A549 (cell line): ENCODE measurements around the gene RHOXF2. TPM values are rescaled to one million over a fixed set of nuclear protein-coding genes. Genes with fewer than 3 reads are reported as not detected.
A peak's percentile ranks its signal among the peaks of the same experiment; 100 is the strongest.

Source experiments
- ATAC-seq, 2 experiments: fragments of 200-7000 bp in 1 of 2; fragments of >200 bp in 1 of 2; cut with Nextera tagmentation in 1 of 2; cut with Tn5 transposase in 1 of 2; 3 replicates each; pipeline versions ENCODE4 v1.8.0 to v1.9.1; 2018 to 2020; ENCODE audit warnings: mild to moderate bottlenecking in 1 of 2, moderate library complexity in 1 of 2
- CTCF ChIA-PET: fragments of 300-600 bp; sonication (Branson Sonifier 250); formaldehyde crosslinking; extraction: SDS; loops from one replicate; lab custom pipeline; 2021; ENCODE audit warnings: antibody characterized with exemption, inconsistent platforms; lab: Yijun Ruan, JAX
- POLR2A ChIA-PET: fragments of 350-600 bp; formaldehyde crosslinking; extraction: SDS; loops from one replicate; lab custom pipeline; 2021; ENCODE audit warnings: antibody characterized with exemption, inconsistent platforms; lab: Yijun Ruan, JAX
- DNase-seq, 2 experiments: peaks; one replicate each; pipeline versions ENCODE4 v3.0.0 to v3.0.0-alpha.2; 2011 to 2016; ENCODE audit warnings: low read depth in 1 of 2, low spot score in 1 of 2
- FAIRE-seq: peaks from 2 replicates; lab custom pipeline; 2011; peaks lifted over from hg19 to GRCh38; lab: Jason Lieb, UNC
- H3K27ac ChIP-seq, 2 experiments: fragments of >200 bp; sonication (Bioruptor Twin); formaldehyde crosslinking; 3 replicates each; pipeline ENCODE4 v1.5.1; 2016 to 2017
- H3K4me1 ChIP-seq: fragments of >200 bp; sonication (Bioruptor Twin); formaldehyde crosslinking; 3 replicates; pipeline ENCODE4 v1.6.1; 2016
- H3K4me2 ChIP-seq: fragments of >200 bp; sonication (Bioruptor Twin); formaldehyde crosslinking; 3 replicates; pipeline ENCODE4 v1.6.1; 2016
- H3K4me3 ChIP-seq: fragments of >200 bp; sonication (Bioruptor Twin); formaldehyde crosslinking; 3 replicates; pipeline ENCODE4 v1.5.1; 2016
- H3K9me3 ChIP-seq: fragments of >200 bp; sonication (Bioruptor Twin); formaldehyde crosslinking; 3 replicates; pipeline ENCODE4 v1.6.1; 2016
- BHLHE40 ChIP-seq: IDR thresholded peaks from 2 replicates; pipeline ENCODE4 v1.6.1; 2012; ENCODE audit warnings: low read depth, low read length, inconsistent platforms
- CEBPB ChIP-seq, 2 experiments: fragments of >200 bp in 1 of 2; sonication (Bioruptor Twin) in 1 of 2; formaldehyde crosslinking in 1 of 2; IDR thresholded peaks; 2 replicates each; pipeline ENCODE4 v1.6.1; 2012 to 2016
- EHMT2 ChIP-seq: fragments of 200-600 bp; sonication (generic); IDR thresholded peaks from 2 replicates; pipeline ENCODE4 v1.6.1; 2016; ENCODE audit warnings: antibody characterized with exemption, low read depth, mild to moderate bottlenecking, moderate library complexity
- EP300 ChIP-seq, 2 experiments: fragments of >200 bp; sonication (Bioruptor Twin); formaldehyde crosslinking; IDR thresholded peaks; 2 replicates in 1 of 2; 3 replicates in 1 of 2; pipeline ENCODE4 v1.6.1; 2016 to 2017
- FOSL2 ChIP-seq, 2 experiments: fragments of 450-650 bp in 1 of 2; fragments of >200 bp in 1 of 2; sonication (Bioruptor Twin) in 1 of 2; formaldehyde crosslinking; IDR thresholded peaks; 2 replicates each; pipeline versions ENCODE4 v1.5.0 to v1.6.1; 2016 to 2020; ENCODE audit warnings: mild to moderate bottlenecking in 1 of 2, moderate library complexity in 1 of 2
- HOXB5 ChIP-seq: fragments of 250-450 bp; sonication (Bioruptor Pico); IDR thresholded peaks from 2 replicates; pipeline ENCODE4 v1.5.0; 2020; ENCODE audit warnings: mild to moderate bottlenecking, moderate library complexity
- KDM1A ChIP-seq: fragments of 200-600 bp; sonication (generic); IDR thresholded peaks from 2 replicates; pipeline ENCODE4 v1.6.1; 2016; ENCODE audit warnings: low read depth, mild to moderate bottlenecking
- KDM5A ChIP-seq: fragments of 200-600 bp; sonication (generic); IDR thresholded peaks from 2 replicates; pipeline ENCODE4 v1.6.1; 2016; ENCODE audit warnings: antibody characterized with exemption, mild to moderate bottlenecking
- MYC ChIP-seq: IDR thresholded peaks from 2 replicates; pipeline ENCODE4 v1.6.1; 2012; ENCODE audit warnings: mild to moderate bottlenecking, inconsistent platforms, low read length, improper control_type of control experiment, borderline replicate concordance
- NFE2L2 ChIP-seq: fragments of 150-350 bp; conservative IDR thresholded peaks from 2 replicates; pipeline ENCODE4 v1.6.1; 2014; ENCODE audit warnings: low read length
- POLR2AphosphoS2 ChIP-seq: conservative IDR thresholded peaks from 2 replicates; pipeline ENCODE4 v1.6.1; 2012; ENCODE audit warnings: low read length, improper control_type of control experiment, inconsistent platforms
- RAD21 ChIP-seq, 2 experiments: fragments of >200 bp in 1 of 2; sonication (Bioruptor Twin) in 1 of 2; formaldehyde crosslinking in 1 of 2; IDR thresholded peaks in 1 of 2; conservative IDR thresholded peaks in 1 of 2; 2 replicates in 1 of 2; 3 replicates in 1 of 2; pipeline ENCODE4 v1.6.1; 2012 to 2018; ENCODE audit warnings: inconsistent platforms in 1 of 2
- REST ChIP-seq: fragments of 200-600 bp; sonication (generic); IDR thresholded peaks from 2 replicates; pipeline ENCODE4 v1.6.1; 2016; ENCODE audit warnings: antibody characterized with exemption, mild to moderate bottlenecking, moderate library complexity
- RFX5 ChIP-seq: fragments of 450-650 bp; IDR thresholded peaks from 2 replicates; pipeline ENCODE4 v1.7.1; 2014; ENCODE audit warnings: antibody characterized with exemption, mild to moderate bottlenecking, moderate library complexity
- SMC3 ChIP-seq: fragments of >200 bp; sonication (Bioruptor Twin); formaldehyde crosslinking; IDR thresholded peaks from 3 replicates; pipeline ENCODE4 v1.6.1; 2018; ENCODE audit warnings: inconsistent platforms
- ZSCAN20 ChIP-seq: fragments of 250-450 bp; sonication (Bioruptor Pico); IDR thresholded peaks from 2 replicates; pipeline ENCODE4 v1.8.0; 2022; ENCODE audit warnings: mild to moderate bottlenecking, moderate library complexity
- WGBS: methylation state at CpG from one replicate; pipeline ENCODE4 v1.1.6; 2017; ENCODE audit errors: missing lambda C conversion rate; 5-methylcytosine and 5-hydroxymethylcytosine counted together
- polyA plus RNA-seq, 4 experiments: library from polyadenylated mRNA; depleted of rRNA in 3 of 4; stranded (reverse); fragments of >200 nt; fragmentation: RNase III in 1 of 4; extraction: RNeasy Plus Mini Kit Qiagen cat#74134 plus additional on column Dnase treatment in 1 of 4; gene quantifications; 2 replicates in 3 of 4; 3 replicates in 1 of 4; pipeline ENCODE4 v1.2.3, GENCODE V29; 2011 to 2017
- TF ChIP-seq, protein P1 (sequence below): fragments of 450-650 bp; IDR thresholded peaks from 2 replicates; pipeline ENCODE4 v1.6.1; 2014; ENCODE audit warnings: antibody characterized with exemption
- TF ChIP-seq, protein P2 (sequence below): fragments of 150-350 bp; IDR thresholded peaks from 2 replicates; pipeline ENCODE4 v1.6.1; 2014; ENCODE audit warnings: low read depth, mild to moderate bottlenecking, low read length
- TF ChIP-seq, protein P3 (sequence below): fragments of >200 bp; sonication (Bioruptor Twin); formaldehyde crosslinking; IDR thresholded peaks from 3 replicates; pipeline ENCODE4 v1.5.1; 2016

The RHOXF2 gene
- polyA plus RNA-seq, 2 of the 4 experiments (the other 2 are of a cell fraction), result not detected

GRCh38 chrX:120205816-120206753 lies 47.7 kb downstream of the RHOXF2 start:
- H3K9me3 ChIP-seq, result no peaks in the 10 kb centered on the region
- CTCF ChIA-PET, result interaction anchor here (0.6 to 3.5 kb wide), 3 partner anchors 7 to 1880 kb away, joined by 3 to 20 read pairs (median 4); no protein-coding TSS in a partner anchor
- no peaks in the 10 kb centered on the region for H3K4me1 ChIP-seq
- POLR2A ChIA-PET, result no interaction called here
- DNase-seq (no peak), ATAC-seq (no peak), FAIRE-seq (peak; percentile 43)
- H3K4me2 ChIP-seq, result no peak overlapping the region
- H3K4me3 ChIP-seq, result no peak overlapping the region
- 67% methylated on average over 10 of the region's 12 CpGs for WGBS
- TF ChIP-seq NFE2L2 (no peak), HOXB5 (CRISPR knock-in tag) (no peak), EHMT2 (no peak), MYC (no peak), KDM5A (no peak), EP300 (IDR thresholded peaks at IDR 0.05) (no peak), KDM1A (no peak), POLR2AphosphoS2 (no peak)
- H3K27ac ChIP-seq, result no peak overlapping the region

GRCh38 chrX:120207009-120207605 lies 48.7 kb downstream of the RHOXF2 start:
- Histone ChIP-seq H3K9me3 (no peaks in the 10 kb centered on the region), H3K27ac (no peak overlapping the region), H3K4me2 (no peak overlapping the region), H3K4me1 (no peaks in the 10 kb centered on the region), H3K4me3 (no peak overlapping the region)
- ChIA-PET POLR2A (no interaction called here), CTCF (interaction anchor here (1.0 kb wide), 1 partner anchor 69 kb away, joined by 3 read pairs; no protein-coding TSS in a partner anchor)
- DNase-seq (peak in 1 of 2 experiments; percentile 4), FAIRE-seq (no peak), ATAC-seq (no peak)
- 60% methylated on average over 5 of the region's 8 CpGs for WGBS
- no peak for TF ChIP-seq ZSCAN20 (CRISPR knock-in tag)
- TF ChIP-seq RFX5, result no peak
- no peak for TF ChIP-seq CEBPB (IDR thresholded peaks at IDR 0.05)
- TF ChIP-seq, protein P1, sequence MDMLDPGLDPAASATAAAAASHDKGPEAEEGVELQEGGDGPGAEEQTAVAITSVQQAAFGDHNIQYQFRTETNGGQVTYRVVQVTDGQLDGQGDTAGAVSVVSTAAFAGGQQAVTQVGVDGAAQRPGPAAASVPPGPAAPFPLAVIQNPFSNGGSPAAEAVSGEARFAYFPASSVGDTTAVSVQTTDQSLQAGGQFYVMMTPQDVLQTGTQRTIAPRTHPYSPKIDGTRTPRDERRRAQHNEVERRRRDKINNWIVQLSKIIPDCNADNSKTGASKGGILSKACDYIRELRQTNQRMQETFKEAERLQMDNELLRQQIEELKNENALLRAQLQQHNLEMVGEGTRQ, result no peak
- no peak for TF ChIP-seq FOSL2 (IDR thresholded peaks at IDR 0.05)
- TF ChIP-seq FOSL2 (CRISPR knock-in tag; IDR thresholded peaks at IDR 0.05), result no peak

GRCh38 chrX:120213438-120214265 lies 55.2 kb downstream of the RHOXF2 start:
- ATAC-seq (peak; percentile 94 to 97), DNase-seq (peak; percentile 55 to 57), FAIRE-seq (peak; percentile 96)
- ChIA-PET POLR2A (no interaction called here), CTCF (interaction anchor here (0.8 to 3.0 kb wide), 20 partner anchors 9 to 252 kb away, joined by 3 to 21 read pairs (median 4); partner anchors contain the start of gene ZBTB33)
- H3K27ac ChIP-seq, result no peak overlapping the region
- 14% methylated on average over 6 of the region's 8 CpGs for WGBS
- H3K9me3 ChIP-seq, result no peaks in the 10 kb centered on the region
- TF ChIP-seq, protein P2, sequence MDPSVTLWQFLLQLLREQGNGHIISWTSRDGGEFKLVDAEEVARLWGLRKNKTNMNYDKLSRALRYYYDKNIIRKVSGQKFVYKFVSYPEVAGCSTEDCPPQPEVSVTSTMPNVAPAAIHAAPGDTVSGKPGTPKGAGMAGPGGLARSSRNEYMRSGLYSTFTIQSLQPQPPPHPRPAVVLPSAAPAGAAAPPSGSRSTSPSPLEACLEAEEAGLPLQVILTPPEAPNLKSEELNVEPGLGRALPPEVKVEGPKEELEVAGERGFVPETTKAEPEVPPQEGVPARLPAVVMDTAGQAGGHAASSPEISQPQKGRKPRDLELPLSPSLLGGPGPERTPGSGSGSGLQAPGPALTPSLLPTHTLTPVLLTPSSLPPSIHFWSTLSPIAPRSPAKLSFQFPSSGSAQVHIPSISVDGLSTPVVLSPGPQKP, result no peak
- TF ChIP-seq, protein P1, result no peak
- TF ChIP-seq SMC3 (0 out of 3 replicates have a peak, but pooled peaks have one; percentile 36), BHLHE40 (no peak), REST (peak; percentile 41; the same call in 1 of the 2 replicates), RAD21 (conservative IDR thresholded peaks at IDR 0.05 in 1 of 2, IDR thresholded peaks at IDR 0.05 in 1 of 2) (peak; percentile 54 to 59)
- TF ChIP-seq, protein P3, sequence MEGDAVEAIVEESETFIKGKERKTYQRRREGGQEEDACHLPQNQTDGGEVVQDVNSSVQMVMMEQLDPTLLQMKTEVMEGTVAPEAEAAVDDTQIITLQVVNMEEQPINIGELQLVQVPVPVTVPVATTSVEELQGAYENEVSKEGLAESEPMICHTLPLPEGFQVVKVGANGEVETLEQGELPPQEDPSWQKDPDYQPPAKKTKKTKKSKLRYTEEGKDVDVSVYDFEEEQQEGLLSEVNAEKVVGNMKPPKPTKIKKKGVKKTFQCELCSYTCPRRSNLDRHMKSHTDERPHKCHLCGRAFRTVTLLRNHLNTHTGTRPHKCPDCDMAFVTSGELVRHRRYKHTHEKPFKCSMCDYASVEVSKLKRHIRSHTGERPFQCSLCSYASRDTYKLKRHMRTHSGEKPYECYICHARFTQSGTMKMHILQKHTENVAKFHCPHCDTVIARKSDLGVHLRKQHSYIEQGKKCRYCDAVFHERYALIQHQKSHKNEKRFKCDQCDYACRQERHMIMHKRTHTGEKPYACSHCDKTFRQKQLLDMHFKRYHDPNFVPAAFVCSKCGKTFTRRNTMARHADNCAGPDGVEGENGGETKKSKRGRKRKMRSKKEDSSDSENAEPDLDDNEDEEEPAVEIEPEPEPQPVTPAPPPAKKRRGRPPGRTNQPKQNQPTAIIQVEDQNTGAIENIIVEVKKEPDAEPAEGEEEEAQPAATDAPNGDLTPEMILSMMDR, result peak; percentile 62
- no peak overlapping the region for H3K4me2 ChIP-seq
- no peaks in the 10 kb centered on the region for H3K4me1 ChIP-seq
- no peak overlapping the region for H3K4me3 ChIP-seq
